Fibroblast of peridontal ligament (primary cell): ENCODE results near the gene SPI1.
A peak's percentile ranks its signal among the peaks of the same experiment; 100 is the strongest.

Experiments used
- DNase-seq: peaks from one replicate; pipeline ENCODE4 v3.0.0-alpha.2; 2010; ENCODE audit errors: extremely low read depth

The SPI1 gene

GRCh38 chr11:47378010-47378835 is at the start of gene SPI1:
Gene SPI1, minus strand, starts transcription at chr11:47378547. Its CDS starts 194 bp downstream, at chr11:47378353.
- no peak for DNase-seq

- peak; percentile 94 for DNase-seq
Observed at GRCh38 chr11:47426062-47426956, 48.0 kb upstream of the SPI1 start, which contains the start of gene PSMC3. Gene PSMC3, minus strand, starts transcription at chr11:47426439. Its CDS starts 160 bp downstream, at chr11:47426279.

- DNase-seq: no peak
Observed at GRCh38 chr11:47425611-47426010, 47.3 kb upstream of the SPI1 start.

GRCh38 chr11:47418454-47419259 is 40.3 kb upstream of the SPI1 start:
- peak; percentile 38 for DNase-seq

- DNase-seq: no peak
Observed at GRCh38 chr11:47417712-47418111, 39.4 kb upstream of the SPI1 start.

GRCh38 chr11:47415949-47416472 is 37.7 kb upstream of the SPI1 start:
- DNase-seq: peak; percentile 94

GRCh38 chr11:47415091-47415854 is 36.9 kb upstream of the SPI1 start:
- no peak for DNase-seq

- no peak for DNase-seq
Observed at GRCh38 chr11:47414685-47415070, 36.3 kb upstream of the SPI1 start.

GRCh38 chr11:47413908-47414684 is 35.7 kb upstream of the SPI1 start:
- DNase-seq: peak; percentile 31

GRCh38 chr11:47413351-47413750 is 35.0 kb upstream of the SPI1 start:
- no peak for DNase-seq

GRCh38 chr11:47411884-47412746 is 33.8 kb upstream of the SPI1 start:
- no peak for DNase-seq

GRCh38 chr11:47410370-47411264 is 32.3 kb upstream of the SPI1 start:
- no peak for DNase-seq

GRCh38 chr11:47409440-47410369 is 31.4 kb upstream of the SPI1 start:
- DNase-seq: no peak

- DNase-seq: peak; percentile 71
Observed at GRCh38 chr11:47408598-47409439, 30.5 kb upstream of the SPI1 start.

- peak; percentile 92 for DNase-seq
Observed at GRCh38 chr11:47407746-47408590, 29.6 kb upstream of the SPI1 start, which contains the start of gene SLC39A13. Gene SLC39A13, plus strand, starts transcription at chr11:47408590. Its CDS starts 1,505 bp downstream, at chr11:47410095.
